Right lobe of liver (tissue), 4 donors: Measurements from ENCODE around the gene MTMR11.

Experiments
- POLR2A ChIP-seq: fragments of 450-650 bp; IDR thresholded peaks from one replicate; pipeline ENCODE4 v1.6.1; 2017; ENCODE audit warnings: antibody characterized with exemption, mild to moderate bottlenecking
- TF ChIP-seq, protein P1 (sequence below), 4 donors: fragments of 200-600 bp in 3 of 4; fragments of 450-650 bp in 1 of 4; IDR thresholded peaks; one replicate each; pipeline versions ENCODE4 v1.5.1 to v1.8.0; 2016 to 2022; ENCODE audit warnings: antibody characterized with exemption in 4 of 4, mild to moderate bottlenecking in 2 of 4
- donor health status: DM: no; HTN: no; CAD: no.
- donor health status: DM: no; HTN: no; CAD: no.
- donor health status: DM: no; HTN: yes; CAD: no.

DNA sequence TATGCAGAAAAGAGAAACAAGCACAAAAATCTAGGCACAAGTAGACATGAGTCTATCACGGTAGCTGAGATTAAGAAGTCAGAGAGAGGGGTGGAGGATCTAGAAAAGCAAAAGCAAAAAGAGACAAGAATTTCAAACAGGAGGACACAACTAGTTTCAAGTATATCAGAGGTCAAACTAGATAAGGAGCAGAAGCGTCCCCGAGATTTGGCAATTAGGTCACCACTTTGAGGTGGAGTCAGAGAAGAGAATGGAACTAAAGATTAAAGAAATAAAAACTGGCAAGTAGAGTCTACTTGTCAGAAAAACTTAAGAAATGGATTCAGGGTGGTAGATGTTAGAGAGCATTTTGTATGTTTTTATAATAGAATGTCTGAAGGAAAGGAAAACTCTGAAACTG is 11.3 kb downstream of the MTMR11 start:
- TF ChIP-seq, protein P1, sequence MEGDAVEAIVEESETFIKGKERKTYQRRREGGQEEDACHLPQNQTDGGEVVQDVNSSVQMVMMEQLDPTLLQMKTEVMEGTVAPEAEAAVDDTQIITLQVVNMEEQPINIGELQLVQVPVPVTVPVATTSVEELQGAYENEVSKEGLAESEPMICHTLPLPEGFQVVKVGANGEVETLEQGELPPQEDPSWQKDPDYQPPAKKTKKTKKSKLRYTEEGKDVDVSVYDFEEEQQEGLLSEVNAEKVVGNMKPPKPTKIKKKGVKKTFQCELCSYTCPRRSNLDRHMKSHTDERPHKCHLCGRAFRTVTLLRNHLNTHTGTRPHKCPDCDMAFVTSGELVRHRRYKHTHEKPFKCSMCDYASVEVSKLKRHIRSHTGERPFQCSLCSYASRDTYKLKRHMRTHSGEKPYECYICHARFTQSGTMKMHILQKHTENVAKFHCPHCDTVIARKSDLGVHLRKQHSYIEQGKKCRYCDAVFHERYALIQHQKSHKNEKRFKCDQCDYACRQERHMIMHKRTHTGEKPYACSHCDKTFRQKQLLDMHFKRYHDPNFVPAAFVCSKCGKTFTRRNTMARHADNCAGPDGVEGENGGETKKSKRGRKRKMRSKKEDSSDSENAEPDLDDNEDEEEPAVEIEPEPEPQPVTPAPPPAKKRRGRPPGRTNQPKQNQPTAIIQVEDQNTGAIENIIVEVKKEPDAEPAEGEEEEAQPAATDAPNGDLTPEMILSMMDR (IDR thresholded peaks at IDR 0.05), result no peak
- no peak for TF ChIP-seq POLR2A
